Left renal cortex interstitium (tissue), 4 donors: ENCODE measurements around the gene C10orf71. TPM values are rescaled to one million over a fixed set of nuclear protein-coding genes. Genes with fewer than 3 reads are reported as not detected.

Experiments
- DNase-seq, 4 donors: peaks; one replicate each; pipeline ENCODE4 v3.0.0-alpha.2; 2013; ENCODE audit warnings: low read depth in 4 of 4, low spot score in 2 of 4, missing footprints in 1 of 4
- polyA plus RNA-seq, 4 donors: library from polyadenylated mRNA; unstranded; fragments of 120-200 nt; gene quantifications; one replicate each; pipeline ENCODE4 v1.2.1, GENCODE V29; 2013; ENCODE audit not compliant: insufficient read length in 4 of 4

C10orf71 gene
- polyA plus RNA-seq, 4 donors: 0.07 to 0.34 (median 0.14) TPM

- DNase-seq: no peak
Measured at GRCh38 chr10:49290131-49290530, 8.8 kb upstream of the C10orf71 start.

GRCh38 chr10:49290607-49291006 lies 8.4 kb upstream of the C10orf71 start:
- DNase-seq: no peak

- DNase-seq: no peak
Measured at GRCh38 chr10:49292565-49293207, 6.3 kb upstream of the C10orf71 start.

- DNase-seq: no peak
Measured at GRCh38 chr10:49293208-49293603, 5.8 kb upstream of the C10orf71 start.

- DNase-seq: no peak
Measured at GRCh38 chr10:49294731-49295130, 4.2 kb upstream of the C10orf71 start.

- no peak for DNase-seq
Measured at GRCh38 chr10:49295297-49295696, 3.7 kb upstream of the C10orf71 start.

GRCh38 chr10:49296382-49296781 lies 2.6 kb upstream of the C10orf71 start:
- DNase-seq: no peak

- DNase-seq: no peak
Measured at GRCh38 chr10:49296836-49297235, 2.1 kb upstream of the C10orf71 start.

GRCh38 chr10:49297818-49298670 lies 926 bp upstream of the C10orf71 start:
- no peak for DNase-seq

GRCh38 chr10:49298671-49298982 lies 343 bp upstream of the C10orf71 start:
- DNase-seq: peak in 1 of 4 donors; percentile 29

GRCh38 chr10:49299816-49300139 lies 808 bp downstream of the C10orf71 start:
- DNase-seq: no peak

- DNase-seq: peak in 1 of 4 donors; percentile 17
Measured at GRCh38 chr10:49300140-49300974, 1.4 kb downstream of the C10orf71 start.

GRCh38 chr10:49301302-49301701 lies 2.3 kb downstream of the C10orf71 start:
- no peak for DNase-seq

- no peak for DNase-seq
Measured at GRCh38 chr10:49302088-49302487, 3.1 kb downstream of the C10orf71 start.

- DNase-seq: no peak
Measured at GRCh38 chr10:49303711-49304110, 4.7 kb downstream of the C10orf71 start.

- DNase-seq: no peak
Measured at GRCh38 chr10:49304137-49304536, 5.2 kb downstream of the C10orf71 start.

GRCh38 chr10:49307921-49308320 lies 9.0 kb downstream of the C10orf71 start:
- no peak for DNase-seq

GRCh38 chr10:49308881-49309280 lies 9.9 kb downstream of the C10orf71 start:
- DNase-seq: no peak

- no peak for DNase-seq
Measured at GRCh38 chr10:49309691-49310411, 10.9 kb downstream of the C10orf71 start.

GRCh38 chr10:49310460-49310859 lies 11.5 kb downstream of the C10orf71 start:
- DNase-seq: no peak
